Measurements from ENCODE around the gene GAS2. TPM values are rescaled to one million over a fixed set of nuclear protein-coding genes. Genes with fewer than 3 reads are reported as not detected.

Gene GAS2
- total RNA-seq, 1 experiment from 2014 or later = 2.8 TPM

- Histone ChIP-seq H3K9me2 (ENCODE audit: insufficient read depth) (no peaks in the 10 kb centered on the region), H3K79me2 (ENCODE audit: low read depth) (no peaks in the 10 kb centered on the region), H3F3A (ENCODE audit: insufficient read depth, low read depth) (no peaks in the 10 kb centered on the region), H3K4me1 (replicated peaks; ENCODE audit: insufficient read depth) (no peaks in the 10 kb centered on the region), H3K9me3 (ENCODE audit: insufficient read depth, low read depth) (no peaks in the 10 kb centered on the region), H2AFZ (no peak overlapping the region), H3K27me3 (ENCODE audit: insufficient read depth, low read depth) (peaks cover 4% of the 10 kb centered on the region; the same call in 1 of the 2 replicates), H3K4me3 (no peak overlapping the region), H3K36me3 (ENCODE audit: low read depth) (no peaks in the 10 kb centered on the region), H3K27ac (no peak overlapping the region), H4K20me1 (ENCODE audit: insufficient read depth) (no peaks in the 10 kb centered on the region), H3K4me2 (no peak overlapping the region)
- CTCF ChIA-PET = interaction anchor here (0.6 kb wide), 1 partner anchor 122 kb away, joined by 5 read pairs; no protein-coding TSS in a partner anchor
- POLR2A ChIA-PET (ENCODE audit: unreplicated experiment) = no interaction called here
- DNase-seq = no peak
- BruUV-seq (replicated peaks) = no TSS peak
- no peak for TF ChIP-seq EZH2 (IDR thresholded peaks at IDR 0.05; ENCODE audit: low read depth)
- TF ChIP-seq, protein P1, sequence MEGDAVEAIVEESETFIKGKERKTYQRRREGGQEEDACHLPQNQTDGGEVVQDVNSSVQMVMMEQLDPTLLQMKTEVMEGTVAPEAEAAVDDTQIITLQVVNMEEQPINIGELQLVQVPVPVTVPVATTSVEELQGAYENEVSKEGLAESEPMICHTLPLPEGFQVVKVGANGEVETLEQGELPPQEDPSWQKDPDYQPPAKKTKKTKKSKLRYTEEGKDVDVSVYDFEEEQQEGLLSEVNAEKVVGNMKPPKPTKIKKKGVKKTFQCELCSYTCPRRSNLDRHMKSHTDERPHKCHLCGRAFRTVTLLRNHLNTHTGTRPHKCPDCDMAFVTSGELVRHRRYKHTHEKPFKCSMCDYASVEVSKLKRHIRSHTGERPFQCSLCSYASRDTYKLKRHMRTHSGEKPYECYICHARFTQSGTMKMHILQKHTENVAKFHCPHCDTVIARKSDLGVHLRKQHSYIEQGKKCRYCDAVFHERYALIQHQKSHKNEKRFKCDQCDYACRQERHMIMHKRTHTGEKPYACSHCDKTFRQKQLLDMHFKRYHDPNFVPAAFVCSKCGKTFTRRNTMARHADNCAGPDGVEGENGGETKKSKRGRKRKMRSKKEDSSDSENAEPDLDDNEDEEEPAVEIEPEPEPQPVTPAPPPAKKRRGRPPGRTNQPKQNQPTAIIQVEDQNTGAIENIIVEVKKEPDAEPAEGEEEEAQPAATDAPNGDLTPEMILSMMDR (conservative IDR thresholded peaks at IDR 0.05) = no peak
- intact Hi-C loops (cut with micrococcal nuclease; ENCODE audit: unreplicated experiment) = loop anchor here (2.0 kb wide), 1 partner anchor 115 kb away; no protein-coding TSS in a partner anchor
Measured at GRCh38 chr11:22671751-22672150, 5.3 kb downstream of the GAS2 start.

GRCh38 chr11:22674470-22675439 is 8.3 kb downstream of the GAS2 start:
- Histone ChIP-seq H3K27me3 (ENCODE audit: insufficient read depth, low read depth) (peaks cover 4% of the 10 kb centered on the region; the same call in 1 of the 2 replicates), H3K4me3 (no peak overlapping the region), H3K9me2 (ENCODE audit: insufficient read depth) (no peaks in the 10 kb centered on the region), H3K27ac (no peak overlapping the region), H3K4me2 (no peak overlapping the region), H3K4me1 (replicated peaks; ENCODE audit: insufficient read depth) (no peaks in the 10 kb centered on the region), H4K20me1 (ENCODE audit: insufficient read depth) (no peaks in the 10 kb centered on the region), H2AFZ (no peak overlapping the region), H3K9me3 (ENCODE audit: insufficient read depth, low read depth) (no peaks in the 10 kb centered on the region), H3K79me2 (ENCODE audit: low read depth) (no peaks in the 10 kb centered on the region), H3F3A (ENCODE audit: insufficient read depth, low read depth) (no peaks in the 10 kb centered on the region), H3K36me3 (ENCODE audit: low read depth) (no peaks in the 10 kb centered on the region)
- no peak for DNase-seq
- CTCF ChIA-PET = no interaction called here
- POLR2A ChIA-PET (ENCODE audit: unreplicated experiment) = no interaction called here
- TF ChIP-seq, protein P1 (conservative IDR thresholded peaks at IDR 0.05) = no peak
- TF ChIP-seq EZH2 (IDR thresholded peaks at IDR 0.05; ENCODE audit: low read depth) = no peak
- BruUV-seq (replicated peaks) = no TSS peak
- intact Hi-C loops (cut with micrococcal nuclease; ENCODE audit: unreplicated experiment) = no loop called here

GRCh38 chr11:22677153-22677903 is 10.9 kb downstream of the GAS2 start:
- Histone ChIP-seq H4K20me1 (ENCODE audit: insufficient read depth) (no peaks in the 10 kb centered on the region), H3K36me3 (ENCODE audit: low read depth) (no peaks in the 10 kb centered on the region), H3K9me2 (ENCODE audit: insufficient read depth) (no peaks in the 10 kb centered on the region), H3K4me3 (no peak overlapping the region), H3K79me2 (ENCODE audit: low read depth) (no peaks in the 10 kb centered on the region), H3K9me3 (ENCODE audit: insufficient read depth, low read depth) (no peaks in the 10 kb centered on the region), H3K27me3 (ENCODE audit: insufficient read depth, low read depth) (no peaks in the 10 kb centered on the region), H3K4me2 (no peak overlapping the region), H2AFZ (no peak overlapping the region), H3K4me1 (replicated peaks; ENCODE audit: insufficient read depth) (no peaks in the 10 kb centered on the region), H3K27ac (no peak overlapping the region), H3F3A (ENCODE audit: insufficient read depth, low read depth) (no peaks in the 10 kb centered on the region)
- intact Hi-C loops (cut with micrococcal nuclease; ENCODE audit: unreplicated experiment) = no loop called here
- TF ChIP-seq, protein P1 (conservative IDR thresholded peaks at IDR 0.05) = no peak
- no peak for TF ChIP-seq EZH2 (IDR thresholded peaks at IDR 0.05; ENCODE audit: low read depth)
- CTCF ChIA-PET = no interaction called here
- POLR2A ChIA-PET (ENCODE audit: unreplicated experiment) = no interaction called here
- no TSS peak for BruUV-seq (replicated peaks)
- DNase-seq = no peak

Measured in PC-9 (cell line).